GM21423 (cell line): ENCODE results near the gene MMS22L.

Experiments
- ATAC-seq: cut with Tn5 transposase; IDR thresholded peaks from one replicate; pipeline ENCODE4 v1.9.1; 2021; ENCODE audit warnings: mild to moderate bottlenecking, moderate library complexity; ENCODE audit not compliant: unreplicated experiment

MMS22L gene

GRCh38 chr6:97092673-97093305, 190.2 kb downstream of the MMS22L start:
- ATAC-seq, result no peak
